Stimulated activated CD8-positive, alpha-beta memory T cell treated with anti-CD3 and anti-CD28 coated beads, Interleukin-12 subunit alpha, Interleukin-12 subunit beta, amount 100 ng/mL, for 4 hours (primary cell): ENCODE results near the gene EIF3I.

Experiments used
- DNase-seq: peaks from one replicate; pipeline ENCODE4 v3.0.0-alpha.2; 2020; ENCODE audit warnings: low read depth

EIF3I gene

DNA sequence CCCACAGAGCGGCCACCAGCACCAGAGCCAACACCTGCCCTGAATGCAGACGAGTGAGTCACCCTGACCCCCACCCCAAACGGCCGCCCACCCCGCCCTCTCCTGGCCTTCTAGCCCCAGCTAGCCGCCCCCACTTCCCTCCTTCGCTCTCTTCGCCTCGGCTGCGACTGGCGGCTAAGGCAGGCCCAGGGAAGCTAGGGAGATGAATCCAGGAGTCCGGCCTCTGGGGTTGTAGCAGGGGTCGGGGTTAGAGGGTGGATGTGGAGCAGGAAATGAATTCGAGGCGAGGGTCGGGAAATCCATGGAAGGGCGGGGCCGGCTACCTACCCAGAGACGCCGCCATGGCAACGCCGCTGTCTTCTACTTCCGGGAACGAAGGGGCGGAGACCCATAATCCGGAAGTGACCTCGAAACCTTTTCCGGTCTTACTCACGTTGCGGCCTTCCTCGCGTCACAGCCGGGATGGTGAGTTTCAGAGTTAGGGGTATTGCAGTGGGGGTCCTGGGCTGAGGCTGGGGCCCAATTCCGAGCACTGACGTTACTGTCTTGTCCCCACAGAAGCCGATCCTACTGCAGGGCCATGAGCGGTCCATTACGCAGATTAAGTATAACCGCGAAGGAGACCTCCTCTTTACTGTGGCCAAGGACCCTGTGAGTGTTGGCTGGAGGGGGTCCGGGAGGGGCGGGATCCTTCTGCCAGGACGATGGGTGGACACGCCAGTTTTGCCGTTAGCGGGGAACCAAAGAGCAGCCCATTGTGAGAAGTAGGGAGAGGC, at the start of gene EIF3I, which contains the start of gene TMEM234:
TSS of gene EIF3I (plus strand) at position 428 of the 776 bp plus-strand sequence. CDS start at position 463, 35 bp downstream.
TSS of gene TMEM234 (minus strand) at position 374 of the 776 bp plus-strand sequence. CDS start at position 343, 31 bp downstream.
- peak; percentile 87 for DNase-seq

DNA sequence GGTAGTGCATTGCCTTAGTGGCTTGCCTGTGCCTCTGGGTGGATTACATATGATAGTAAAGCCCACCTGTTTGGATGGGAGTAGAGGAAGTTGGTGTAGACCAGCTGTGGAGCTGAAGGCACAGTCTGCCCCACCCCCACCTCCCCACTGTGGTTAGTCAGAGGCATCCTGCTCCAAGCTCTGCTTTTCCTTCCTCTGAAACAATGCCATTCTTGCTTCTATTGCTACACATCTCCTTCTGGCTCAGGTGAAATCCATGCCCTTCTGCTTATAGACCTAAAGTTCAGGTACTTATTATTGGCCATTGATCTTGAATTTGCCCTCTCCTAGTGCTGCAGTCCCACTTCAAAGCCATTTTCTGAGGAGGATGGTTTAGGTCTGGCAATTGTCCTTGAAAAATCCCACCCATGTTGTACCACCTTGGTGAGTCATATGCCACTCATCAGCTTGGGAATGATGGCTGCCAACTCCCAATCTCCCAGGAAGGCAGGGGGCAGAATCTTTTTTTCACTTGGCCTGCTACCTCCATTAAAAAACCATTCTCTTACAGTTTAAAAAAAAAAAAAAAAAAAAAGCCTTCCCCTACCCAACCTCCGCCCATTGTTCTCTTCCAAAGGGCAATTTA, 49.5 kb upstream of the EIF3I start:
- no peak for DNase-seq

DNA sequence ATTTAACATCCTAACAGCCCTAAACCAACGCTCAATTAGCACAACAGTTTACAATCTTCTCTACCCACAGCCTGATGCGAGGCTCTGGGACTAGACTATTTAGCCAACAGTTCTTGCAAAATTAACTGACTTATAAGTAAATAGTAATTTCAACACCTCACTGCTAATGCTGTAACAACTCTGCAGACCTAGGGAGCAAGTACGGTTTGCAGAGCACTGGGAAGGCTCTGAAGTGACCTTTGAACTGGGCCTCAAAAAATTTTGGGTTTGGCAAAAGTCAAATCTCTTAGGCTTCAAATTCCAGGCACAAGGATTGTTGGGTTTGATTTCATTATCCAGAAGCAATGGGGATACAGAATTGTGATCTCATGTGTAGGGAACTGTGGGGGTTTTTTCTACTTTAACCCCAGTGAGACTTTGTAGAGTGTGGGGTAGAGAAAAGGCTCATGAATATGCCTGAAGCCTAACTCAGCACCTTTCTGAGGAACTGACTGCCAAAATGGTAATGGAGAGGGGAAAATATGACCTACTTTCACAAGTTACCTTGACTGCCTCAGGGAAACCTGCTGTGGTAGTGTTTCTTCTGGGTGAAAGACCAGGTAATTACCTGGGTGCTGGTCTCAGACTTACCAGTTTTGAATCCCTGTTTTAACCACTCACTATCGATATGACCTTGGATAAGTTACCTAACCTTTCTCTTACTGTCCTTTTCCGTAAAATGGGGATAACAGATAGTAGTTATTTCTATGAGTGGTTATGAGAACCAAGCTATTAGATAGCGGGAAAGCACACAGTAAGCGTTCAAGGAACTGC, 43.6 kb upstream of the EIF3I start:
- DNase-seq, result no peak

DNA sequence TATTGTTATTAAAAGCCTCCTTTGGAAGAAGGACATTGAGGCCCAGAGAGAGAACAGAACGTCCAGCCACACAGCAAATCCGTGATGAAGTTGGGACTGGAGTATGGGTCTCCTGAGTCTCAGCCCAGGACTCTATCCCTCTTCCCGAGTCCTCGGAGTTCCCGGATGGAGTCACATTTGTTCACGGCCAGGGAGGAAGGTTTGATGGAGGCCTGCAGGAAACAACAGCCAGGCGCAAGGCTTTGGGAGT, 43.1 kb upstream of the EIF3I start:
- DNase-seq, result no peak

DNA sequence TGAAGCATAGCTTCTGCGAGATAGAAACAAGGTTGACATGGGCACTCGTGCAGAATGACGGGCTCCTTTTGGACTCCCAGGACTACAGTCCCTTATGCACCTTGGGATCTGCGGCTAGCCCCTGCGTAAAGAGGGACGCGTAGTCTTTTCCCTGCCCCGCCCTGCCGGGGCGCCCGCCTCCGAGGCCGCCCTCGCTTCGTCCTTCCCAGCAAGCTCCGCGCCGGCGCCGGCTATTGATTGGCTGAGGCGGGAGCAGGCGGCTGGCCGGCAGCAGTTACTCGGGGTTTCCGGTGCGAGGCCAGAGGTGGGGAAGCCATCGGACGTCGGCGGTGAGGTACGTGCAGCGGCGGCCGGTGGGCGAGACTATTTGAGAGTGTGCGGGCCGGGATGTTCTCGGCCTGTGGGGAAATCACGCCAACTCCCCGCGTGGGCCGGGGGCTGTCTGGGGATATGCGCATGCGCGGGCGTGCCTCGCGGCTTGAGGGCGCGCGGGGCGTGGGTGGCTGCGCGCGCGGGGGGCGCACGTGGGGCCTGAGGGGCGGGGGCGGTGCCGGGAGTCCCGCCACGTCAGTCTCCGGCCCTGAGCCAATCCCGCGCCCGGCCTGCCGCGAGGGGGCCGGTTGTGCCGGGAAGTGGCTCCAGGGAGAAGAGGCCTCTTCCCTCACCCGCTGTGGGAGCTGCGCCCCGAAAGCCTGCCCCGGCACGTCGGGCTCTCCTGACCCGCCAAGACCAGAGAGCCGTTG, 42.6 kb upstream of the EIF3I start, which contains the start of gene TXLNA:
TSS of gene TXLNA (plus strand) at position 233 of the 743 bp plus-strand sequence. CDS start 671 bp downstream, outside the sequence.
- DNase-seq, result peak; percentile 87

DNA sequence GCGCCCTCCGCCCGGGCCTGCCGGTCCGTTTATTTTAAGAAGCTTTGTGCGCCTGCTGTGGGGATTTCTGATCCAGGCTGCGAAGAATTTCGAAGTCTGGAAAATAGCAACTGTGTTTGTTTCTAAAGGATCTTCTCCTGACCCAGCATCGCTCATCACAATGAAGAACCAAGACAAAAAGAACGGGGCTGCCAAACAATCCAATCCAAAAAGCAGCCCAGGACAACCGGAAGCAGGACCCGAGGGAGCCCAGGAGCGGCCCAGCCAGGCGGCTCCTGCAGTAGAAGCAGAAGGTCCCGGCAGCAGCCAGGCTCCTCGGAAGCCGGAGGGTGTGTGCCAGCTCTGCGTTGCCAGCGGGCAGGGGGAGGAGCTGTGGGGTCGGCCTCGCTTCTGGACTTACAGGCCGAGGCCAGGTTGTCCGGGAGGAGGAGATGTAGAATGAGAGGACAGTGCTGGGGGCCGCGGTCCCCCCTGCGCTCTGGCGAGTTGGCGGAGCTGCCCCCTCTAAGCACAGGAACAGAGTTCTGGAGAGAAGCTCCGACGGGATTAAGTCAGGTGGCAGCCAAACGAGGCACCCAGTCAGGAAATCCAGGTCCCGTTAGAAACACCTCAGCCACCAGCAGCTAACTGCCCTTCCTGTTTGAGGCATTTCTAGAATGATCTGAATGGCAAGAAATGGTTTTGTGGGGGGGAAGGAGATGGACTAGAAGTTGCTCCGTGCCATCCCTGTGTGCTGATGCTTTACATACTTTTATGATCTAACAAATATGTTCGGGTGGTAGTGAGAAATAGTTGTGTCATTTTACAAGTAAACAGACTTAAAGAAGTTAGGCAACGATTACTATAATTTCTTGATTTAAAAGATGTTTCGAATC, 41.8 kb upstream of the EIF3I start:
- no peak for DNase-seq

DNA sequence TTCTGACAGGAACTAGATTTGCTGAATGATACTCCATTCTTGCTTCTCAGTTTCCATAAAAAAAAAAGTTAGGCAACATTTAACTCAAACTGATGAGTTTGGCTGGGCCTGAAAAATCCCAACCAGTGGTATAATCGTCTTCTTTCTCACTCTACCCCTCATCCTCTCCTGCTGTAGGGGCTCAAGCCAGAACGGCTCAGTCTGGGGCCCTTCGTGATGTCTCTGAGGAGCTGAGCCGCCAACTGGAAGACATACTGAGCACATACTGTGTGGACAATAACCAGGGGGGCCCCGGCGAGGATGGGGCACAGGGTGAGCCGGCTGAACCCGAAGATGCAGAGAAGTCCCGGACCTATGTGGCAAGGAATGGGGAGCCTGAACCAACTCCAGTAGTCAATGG, 41.1 kb upstream of the EIF3I start:
- no peak for DNase-seq

DNA sequence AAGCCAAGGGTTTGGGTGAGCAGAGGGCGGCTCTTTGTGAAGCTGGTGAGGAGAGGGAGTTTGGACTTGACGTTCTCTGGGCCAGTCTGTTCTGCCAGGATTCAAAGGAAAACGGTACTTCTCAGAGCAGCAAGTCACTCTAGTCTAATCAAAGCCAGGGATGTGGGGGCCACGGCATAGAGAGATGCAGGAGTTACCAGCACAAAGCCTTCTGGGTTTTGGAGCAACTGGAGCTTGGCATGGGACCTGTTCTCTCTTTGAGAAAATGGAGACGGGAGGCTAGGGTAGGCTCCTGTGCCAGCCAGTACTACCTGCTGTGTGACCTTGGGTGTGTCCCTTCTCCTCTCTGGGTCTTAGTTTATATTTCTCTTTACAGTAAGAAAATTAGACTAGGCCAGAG, 40.6 kb upstream of the EIF3I start:
- DNase-seq, result no peak

DNA sequence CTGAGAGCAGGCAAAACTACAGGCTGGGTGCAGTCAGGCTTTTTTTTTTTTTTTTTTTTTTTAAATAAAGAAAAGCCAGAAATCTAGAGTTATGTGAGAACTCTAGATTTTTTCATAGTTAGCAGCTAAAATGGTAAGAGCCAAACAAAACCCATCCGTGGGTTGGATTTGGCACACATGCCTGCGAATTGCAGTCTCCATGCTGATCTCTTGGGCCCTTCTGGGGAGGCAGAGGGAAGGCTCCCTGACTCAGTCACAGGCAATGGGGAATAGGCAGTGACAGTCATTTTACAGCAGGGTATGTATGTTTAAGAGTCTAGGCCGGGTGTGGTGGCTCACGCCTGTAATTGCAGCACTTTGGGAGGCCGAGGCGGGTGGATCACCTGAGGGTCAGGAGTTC, 40.1 kb upstream of the EIF3I start:
- no peak for DNase-seq

DNA sequence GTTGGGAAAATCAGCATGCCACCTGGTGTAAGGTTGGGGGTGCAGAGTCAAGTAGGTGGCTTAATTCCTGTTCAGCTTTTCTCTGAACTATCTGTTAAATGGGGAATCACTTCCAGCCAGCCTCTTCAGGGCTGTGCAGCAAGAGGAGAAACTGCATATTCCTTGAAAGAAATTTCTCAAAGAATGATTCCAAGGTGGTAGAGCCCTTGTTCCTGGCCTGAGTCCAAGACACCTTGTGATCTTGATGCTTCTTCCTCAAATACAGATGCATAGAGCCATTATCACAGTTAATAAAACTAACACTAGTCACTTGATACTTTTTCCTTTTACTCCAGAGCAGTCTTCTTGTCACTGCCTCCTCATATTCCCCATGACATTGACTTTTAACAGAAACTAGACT, 37.6 kb upstream of the EIF3I start:
- no peak for DNase-seq

DNA sequence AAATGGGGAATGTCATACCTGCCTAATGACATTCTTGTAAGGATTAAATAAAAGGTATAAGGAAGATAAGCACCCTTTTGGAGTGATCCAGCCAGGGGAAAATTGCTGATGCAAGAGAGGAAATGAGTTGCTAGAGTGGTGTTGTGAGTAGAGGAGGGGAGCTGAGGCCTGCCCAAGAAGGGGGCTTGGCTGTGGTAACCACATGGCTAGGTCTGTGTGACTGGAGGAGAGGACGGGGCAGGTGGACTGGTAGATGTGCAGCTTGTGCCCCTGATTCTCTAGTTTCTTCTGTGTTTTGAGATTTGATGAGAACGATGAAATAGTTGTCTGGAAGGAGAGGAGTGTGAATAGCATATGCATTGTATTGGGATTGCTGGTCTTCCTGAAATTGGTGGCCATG, 36.1 kb upstream of the EIF3I start:
- no peak for DNase-seq

DNA sequence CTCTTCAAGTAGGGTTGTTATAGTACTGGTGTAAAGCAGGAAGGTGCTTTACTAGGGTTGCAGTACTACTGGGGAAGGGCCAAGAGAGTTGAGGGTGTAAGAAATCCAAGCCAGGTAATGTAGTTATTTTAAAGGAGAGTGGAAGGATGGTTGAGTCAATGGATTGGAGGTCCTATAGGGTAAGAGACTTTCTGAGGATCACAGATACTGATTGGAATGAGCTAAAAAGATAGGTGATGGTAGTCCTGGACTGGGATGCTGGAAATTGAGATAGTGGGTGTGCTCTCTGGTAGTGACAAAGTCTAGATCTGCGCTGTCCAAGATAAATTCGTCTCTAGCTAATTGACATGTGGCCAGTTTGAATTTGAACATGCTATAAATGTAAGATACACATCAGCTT, 35.7 kb upstream of the EIF3I start:
- DNase-seq, result no peak

DNA sequence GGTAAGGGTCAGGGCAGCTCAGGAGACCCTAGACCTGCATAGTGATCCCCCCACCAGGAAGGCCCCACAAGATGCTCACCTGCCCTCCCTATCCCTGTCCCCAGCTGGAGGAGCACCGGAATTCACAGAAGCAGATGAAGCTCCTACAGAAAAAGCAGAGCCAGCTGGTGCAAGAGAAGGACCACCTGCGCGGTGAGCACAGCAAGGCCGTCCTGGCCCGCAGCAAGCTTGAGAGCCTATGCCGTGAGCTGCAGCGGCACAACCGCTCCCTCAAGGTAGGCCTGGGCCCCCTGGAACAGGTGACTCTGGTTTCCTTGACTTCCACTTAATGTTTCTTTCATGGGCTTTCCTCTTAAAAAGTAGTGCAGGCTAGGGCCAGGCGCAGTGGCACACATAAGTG, 34.4 kb upstream of the EIF3I start:
- no peak for DNase-seq

DNA sequence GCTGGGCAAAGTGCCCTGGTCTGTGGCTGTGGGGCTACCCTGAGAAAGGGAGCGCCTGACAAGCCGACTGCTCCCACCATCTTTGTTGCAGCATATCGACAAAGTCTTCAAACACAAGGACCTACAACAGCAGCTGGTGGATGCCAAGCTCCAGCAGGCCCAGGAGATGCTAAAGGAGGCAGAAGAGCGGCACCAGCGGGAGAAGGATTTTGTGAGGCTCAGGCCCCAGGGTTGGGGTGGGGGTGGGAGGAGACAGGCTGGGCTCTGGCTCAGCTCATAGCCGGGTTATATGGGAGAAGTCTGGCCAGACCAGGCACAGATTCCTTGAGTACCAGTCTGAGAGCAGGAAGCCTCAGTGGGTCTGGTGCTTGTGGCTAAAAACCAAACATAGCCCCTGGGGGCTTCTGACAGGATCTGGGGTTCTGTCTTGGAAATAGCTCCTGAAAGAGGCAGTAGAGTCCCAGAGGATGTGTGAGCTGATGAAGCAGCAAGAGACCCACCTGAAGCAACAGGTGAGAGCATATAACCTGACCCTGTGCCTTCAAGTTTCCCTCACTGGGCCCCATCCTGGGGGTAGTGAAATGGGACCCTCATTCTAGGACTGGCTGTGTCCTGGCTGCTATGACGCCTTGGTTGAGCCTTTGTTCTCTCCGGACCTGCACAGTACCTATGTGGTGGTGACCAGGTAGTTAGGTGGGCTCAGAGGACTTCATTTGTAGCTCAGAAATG, 29.8 kb upstream of the EIF3I start:
- no peak for DNase-seq

- no peak for DNase-seq
These were observed 27.2 kb upstream of the EIF3I start for GRCh38 chr1:32194984-32195383.

DNA sequence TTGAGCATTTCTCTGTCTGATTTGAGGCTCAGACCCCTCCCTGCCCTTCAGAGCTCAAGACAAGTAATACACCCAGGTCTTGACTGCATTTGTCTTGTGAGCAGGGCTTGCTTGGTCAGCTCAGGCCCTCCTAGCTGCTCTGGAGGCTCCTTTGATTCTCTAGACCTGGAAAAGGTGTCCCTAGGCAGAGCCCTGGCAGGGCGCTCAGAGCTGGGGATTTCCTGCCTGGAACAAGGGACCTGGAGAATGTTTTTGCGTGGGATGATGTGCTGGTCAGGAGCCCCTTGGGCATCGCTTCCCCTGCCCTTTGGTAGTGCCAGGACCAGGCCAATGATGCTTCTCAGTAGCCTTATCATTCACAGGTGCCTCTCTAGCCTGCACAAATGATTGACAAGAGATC, 26.7 kb upstream of the EIF3I start:
- DNase-seq, result no peak

DNA sequence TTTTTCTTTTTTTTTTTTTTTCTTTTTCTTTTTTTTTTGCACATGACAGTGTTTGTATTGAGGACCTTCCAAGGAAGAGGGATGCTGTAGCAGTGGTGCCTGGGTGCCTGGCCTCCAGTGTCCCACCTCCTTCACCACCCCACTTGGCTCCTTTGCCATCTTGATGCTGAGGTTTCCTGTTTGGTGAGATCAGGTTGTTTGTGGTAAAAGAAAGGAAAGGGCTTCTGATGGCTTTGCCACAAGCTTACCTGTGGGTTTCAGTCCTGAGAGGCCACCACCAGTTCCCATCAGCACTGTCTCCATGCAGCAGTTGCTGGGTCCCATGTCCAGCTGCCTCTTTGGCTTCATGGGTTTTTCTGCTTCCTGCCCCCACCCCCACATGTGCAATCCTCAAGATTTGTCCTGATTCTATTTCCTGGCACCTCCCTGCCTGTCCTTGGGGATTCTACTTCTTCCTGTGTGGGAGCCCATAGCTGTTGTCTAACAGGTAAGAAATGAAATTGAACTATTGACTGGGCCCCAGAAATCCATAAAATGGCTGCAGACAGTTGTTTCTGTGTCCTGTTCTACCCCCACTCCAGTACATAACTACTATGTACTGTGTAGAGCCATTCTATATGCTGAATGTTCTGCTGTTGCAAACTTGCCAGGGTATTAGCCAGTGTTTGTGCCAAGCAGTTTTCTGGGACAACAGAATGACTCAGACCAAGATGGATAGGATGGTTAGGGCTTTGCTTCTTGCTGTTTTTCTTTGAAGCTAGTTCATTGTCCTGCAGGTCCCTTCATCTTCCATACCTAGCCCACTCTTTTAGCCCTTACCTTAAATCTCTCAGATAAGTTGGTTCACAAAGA, 26.0 kb upstream of the EIF3I start:
- DNase-seq, result no peak

DNA sequence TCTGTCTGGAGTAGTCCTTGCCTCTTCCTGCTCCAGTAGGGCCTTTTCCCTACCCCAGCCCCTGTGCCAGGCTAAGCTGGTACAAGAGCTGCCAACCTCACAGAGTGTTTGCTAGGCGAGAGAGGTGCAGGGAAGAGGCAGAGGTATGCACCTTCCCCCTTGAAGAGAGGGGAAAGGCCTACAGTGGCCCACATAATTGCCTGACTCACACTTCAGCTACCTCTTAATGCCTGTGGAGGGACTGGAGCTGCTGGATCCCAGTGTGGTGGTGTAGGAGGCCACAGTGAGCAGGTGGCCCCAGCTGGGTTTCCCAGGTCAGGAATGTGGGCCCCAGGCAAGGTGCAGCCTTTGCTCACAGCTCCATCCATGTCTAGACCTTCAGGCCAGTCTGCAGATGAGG, 25.1 kb upstream of the EIF3I start:
- DNase-seq, result no peak

DNA sequence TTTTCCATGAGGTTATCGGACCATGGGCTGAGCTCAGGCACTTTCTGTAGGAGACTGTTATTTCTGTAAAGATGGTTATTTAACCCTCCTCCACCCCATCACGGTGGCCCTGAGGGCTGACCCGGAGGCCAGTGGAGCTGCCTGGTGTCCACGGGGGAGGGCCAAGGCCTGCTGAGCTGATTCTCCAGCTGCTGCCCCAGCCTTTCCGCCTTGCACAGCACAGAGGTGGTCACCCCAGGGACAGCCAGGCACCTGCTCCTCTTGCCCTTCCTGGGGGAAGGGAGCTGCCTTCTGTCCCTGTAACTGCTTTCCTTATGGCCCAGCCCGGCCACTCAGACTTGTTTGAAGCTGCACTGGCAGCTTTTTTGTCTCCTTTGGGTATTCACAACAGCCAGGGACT, 24.4 kb upstream of the EIF3I start:
- DNase-seq, result no peak
